DND-41 (cell line): Measurements from ENCODE around the gene HOXD4.

Source experiments
- ATAC-seq: fragments of 200-7000 bp; cut with Tn5 transposase; 3 replicates; pipeline ENCODE4 v1.9.1; 2021; ENCODE audit warnings: low read depth; ENCODE audit not compliant: insufficient read depth
- DNase-seq: peaks from one replicate; pipeline ENCODE4 v3.0.0-alpha.2; 2020
- H2AFZ ChIP-seq: 2 replicates; pipeline ENCODE4 v1.6.0; 2012; ENCODE audit warnings: low read depth, low read length
- H3K27ac ChIP-seq: 2 replicates; pipeline ENCODE4 v1.5.1; 2012; ENCODE audit warnings: low read length, inconsistent platforms
- H3K27me3 ChIP-seq: fragments of 200-600 bp; sonication (generic); 2 replicates; pipeline ENCODE4 v1.6.0; 2012; ENCODE audit warnings: low read length, mild to moderate bottlenecking, inconsistent platforms; ENCODE audit not compliant: insufficient read depth, poor library complexity
- H3K36me3 ChIP-seq: 2 replicates; pipeline ENCODE4 v1.5.1; 2012; ENCODE audit warnings: low read length, inconsistent platforms; ENCODE audit not compliant: insufficient read depth
- H3K4me1 ChIP-seq: 2 replicates; pipeline ENCODE4 v1.5.1; 2012; ENCODE audit warnings: mild to moderate bottlenecking, low read length; ENCODE audit not compliant: insufficient read depth
- H3K4me2 ChIP-seq: 2 replicates; pipeline ENCODE4 v1.6.0; 2012; ENCODE audit warnings: mild to moderate bottlenecking, moderate library complexity, low read length, inconsistent platforms; ENCODE audit not compliant: insufficient read depth
- H3K4me3 ChIP-seq, 2 experiments: fragments of 200-600 bp in 1 of 2; shearing (Covaris generic) in 1 of 2; 2 replicates each; pipeline ENCODE4 v1.5.1; 2012 to 2016; ENCODE audit warnings: inconsistent platforms in 2 of 2, low read length in 2 of 2, mild to moderate bottlenecking in 2 of 2, low read depth in 1 of 2, moderate library complexity in 1 of 2
- H3K79me2 ChIP-seq: 2 replicates; pipeline ENCODE4 v1.6.0; 2012; ENCODE audit warnings: low read length, inconsistent platforms; ENCODE audit not compliant: insufficient read depth
- H3K9ac ChIP-seq: 2 replicates; pipeline ENCODE4 v1.6.0; 2012; ENCODE audit warnings: low read depth, mild to moderate bottlenecking, inconsistent platforms, low read length, moderate library complexity
- H3K9me3 ChIP-seq: 2 replicates; pipeline ENCODE4 v1.5.1; 2012; ENCODE audit warnings: low read length, moderate library complexity, mild to moderate bottlenecking, inconsistent platforms; ENCODE audit not compliant: insufficient read depth, severe bottlenecking
- H4K20me1 ChIP-seq: 2 replicates; pipeline ENCODE4 v1.6.0; 2012; ENCODE audit warnings: low read length; ENCODE audit not compliant: insufficient read depth
- EZH2 ChIP-seq: IDR thresholded peaks from 3 replicates; pipeline ENCODE4 v1.6.1; 2012; ENCODE audit warnings: borderline replicate concordance, low read depth, mild to moderate bottlenecking, moderate library complexity, low read length, inconsistent platforms; ENCODE audit not compliant: severe bottlenecking
- TF ChIP-seq, protein P1 (sequence below): IDR thresholded peaks from 2 replicates; pipeline ENCODE4 v1.5.1; 2012; ENCODE audit warnings: borderline replicate concordance, low read length, moderate library complexity, mild to moderate bottlenecking; ENCODE audit not compliant: poor library complexity, severe bottlenecking; ENCODE audit errors: extremely low read depth

Gene HOXD4

DNA sequence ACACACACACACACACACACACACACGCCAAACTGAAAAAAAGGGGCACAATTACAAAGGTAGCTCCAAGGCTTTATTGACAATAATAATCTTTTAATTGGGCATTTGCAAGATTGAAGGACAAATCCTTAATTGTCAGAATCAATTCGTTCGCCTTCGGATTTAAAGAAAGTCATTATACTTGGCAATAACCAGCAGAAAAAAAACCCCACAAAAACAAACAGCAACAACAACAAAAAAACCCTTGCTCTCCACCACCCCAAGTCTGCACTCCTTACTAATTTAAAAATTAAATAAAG is 23.6 kb upstream of the HOXD4 start:
- Histone ChIP-seq H3K4me1 (peaks cover 4% of the 10 kb centered on the region; the same call in 1 of the 2 replicates), H3K27me3 (peaks cover 3% of the 10 kb centered on the region), H3K4me2 (no peak overlapping the region), H2AFZ (no peak overlapping the region), H3K27ac (no peak overlapping the region), H4K20me1 (no peaks in the 10 kb centered on the region), H3K36me3 (no peaks in the 10 kb centered on the region), H3K9me3 (no peaks in the 10 kb centered on the region), H3K79me2 (no peaks in the 10 kb centered on the region), H3K9ac (no peak overlapping the region), H3K4me3 (no peak overlapping the region)
- ATAC-seq (no peak), DNase-seq (no peak)
- TF ChIP-seq, protein P1, sequence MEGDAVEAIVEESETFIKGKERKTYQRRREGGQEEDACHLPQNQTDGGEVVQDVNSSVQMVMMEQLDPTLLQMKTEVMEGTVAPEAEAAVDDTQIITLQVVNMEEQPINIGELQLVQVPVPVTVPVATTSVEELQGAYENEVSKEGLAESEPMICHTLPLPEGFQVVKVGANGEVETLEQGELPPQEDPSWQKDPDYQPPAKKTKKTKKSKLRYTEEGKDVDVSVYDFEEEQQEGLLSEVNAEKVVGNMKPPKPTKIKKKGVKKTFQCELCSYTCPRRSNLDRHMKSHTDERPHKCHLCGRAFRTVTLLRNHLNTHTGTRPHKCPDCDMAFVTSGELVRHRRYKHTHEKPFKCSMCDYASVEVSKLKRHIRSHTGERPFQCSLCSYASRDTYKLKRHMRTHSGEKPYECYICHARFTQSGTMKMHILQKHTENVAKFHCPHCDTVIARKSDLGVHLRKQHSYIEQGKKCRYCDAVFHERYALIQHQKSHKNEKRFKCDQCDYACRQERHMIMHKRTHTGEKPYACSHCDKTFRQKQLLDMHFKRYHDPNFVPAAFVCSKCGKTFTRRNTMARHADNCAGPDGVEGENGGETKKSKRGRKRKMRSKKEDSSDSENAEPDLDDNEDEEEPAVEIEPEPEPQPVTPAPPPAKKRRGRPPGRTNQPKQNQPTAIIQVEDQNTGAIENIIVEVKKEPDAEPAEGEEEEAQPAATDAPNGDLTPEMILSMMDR = no peak
- no peak for TF ChIP-seq EZH2

DNA sequence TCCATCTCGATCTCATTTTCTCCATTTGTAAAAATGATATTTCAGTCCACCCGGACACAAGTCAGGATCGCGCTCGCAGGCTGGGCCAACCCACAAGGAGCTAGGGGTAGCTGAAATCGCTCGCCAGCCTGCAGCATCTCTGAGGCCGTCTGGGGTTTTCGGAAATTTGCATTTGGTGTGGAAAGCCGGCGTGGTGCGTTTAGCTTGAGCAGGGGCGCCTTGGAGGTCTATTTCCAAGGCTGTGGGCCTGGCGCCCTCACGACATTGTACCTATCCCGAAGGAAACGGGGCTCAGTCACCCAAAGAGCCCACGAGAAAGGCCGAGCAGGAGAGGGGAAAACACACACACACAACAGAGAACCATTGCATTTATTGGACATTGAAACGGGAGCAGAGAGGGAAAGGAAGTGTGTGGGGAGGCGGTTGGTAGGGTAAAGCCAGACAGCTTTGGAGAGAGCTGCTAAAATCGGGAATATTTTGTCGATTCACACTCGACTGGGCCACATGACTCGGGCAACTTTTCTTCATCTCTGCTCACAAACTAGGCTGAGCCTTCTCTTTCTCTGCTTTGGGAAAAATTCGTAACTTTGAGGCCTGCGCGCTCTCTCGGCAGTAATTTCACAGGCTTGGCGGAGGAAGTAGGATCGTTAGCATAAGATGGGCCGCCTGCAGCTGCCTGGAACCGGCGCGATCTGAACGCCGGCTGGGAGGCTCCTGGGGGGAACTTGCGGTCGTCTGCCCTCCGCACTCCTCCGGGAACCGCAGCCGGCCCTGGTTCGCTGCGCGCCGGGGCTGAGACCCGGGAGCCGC is 23.0 kb upstream of the HOXD4 start:
- H2AFZ ChIP-seq = no peak overlapping the region
- TF ChIP-seq, protein P1 = no peak
- no peak for TF ChIP-seq EZH2
- no peak overlapping the region for H3K4me2 ChIP-seq
- H3K9me3 ChIP-seq = no peaks in the 10 kb centered on the region
- no peak for DNase-seq
- H3K36me3 ChIP-seq = no peaks in the 10 kb centered on the region
- no peaks in the 10 kb centered on the region for H3K79me2 ChIP-seq
- no peak for ATAC-seq
- H4K20me1 ChIP-seq = no peaks in the 10 kb centered on the region
- H3K9ac ChIP-seq = no peak overlapping the region
- no peak overlapping the region for H3K27ac ChIP-seq
- no peak overlapping the region for H3K4me3 ChIP-seq
- peaks cover 6% of the 10 kb centered on the region for H3K27me3 ChIP-seq
- H3K4me1 ChIP-seq = peaks cover 4% of the 10 kb centered on the region; the same call in 1 of the 2 replicates

DNA sequence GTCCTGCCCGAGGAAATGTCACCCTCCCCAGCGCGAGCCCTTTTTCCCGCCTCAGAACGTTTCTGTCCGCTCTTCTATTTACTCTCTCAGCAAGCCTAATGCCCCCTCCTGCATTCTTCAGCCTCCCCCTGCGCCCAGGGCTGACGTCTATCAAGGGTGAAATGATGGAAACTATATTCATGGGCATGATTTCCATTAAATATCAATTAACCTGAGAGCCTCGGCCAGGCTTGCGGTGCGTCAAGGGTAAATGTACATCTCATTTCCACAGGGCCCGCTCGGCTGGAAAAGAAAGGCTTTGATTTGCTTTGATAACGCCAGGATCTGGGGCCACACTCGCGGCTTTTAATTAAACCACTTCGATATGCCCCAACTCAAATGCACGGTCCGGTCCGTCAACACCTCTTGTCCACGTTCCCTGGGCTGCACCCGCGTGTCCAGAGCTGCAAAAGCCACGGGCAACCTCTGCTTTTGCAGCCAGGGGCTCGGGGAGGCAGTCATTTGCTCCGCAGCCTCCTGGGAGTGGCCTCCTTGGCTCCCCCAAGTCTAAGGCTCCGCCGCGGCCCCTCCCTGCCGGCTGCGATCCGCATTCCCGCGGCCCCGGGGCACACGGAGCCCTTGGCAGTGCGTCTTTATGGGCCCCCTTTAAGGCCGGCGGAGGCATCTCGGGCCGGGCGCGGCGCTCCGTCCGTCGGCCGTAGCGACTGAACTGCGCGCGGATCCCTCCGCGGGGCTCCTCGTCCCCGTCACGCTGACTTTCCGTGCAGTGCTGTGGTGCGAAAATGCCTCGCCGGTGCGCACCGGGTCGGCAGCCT is 22.2 kb upstream of the HOXD4 start, which contains the start of gene HOXD8:
HOXD8 (plus strand) TSS at position 724 of the 815 bp plus-strand sequence. CDS start 662 bp downstream, outside the sequence.
- Histone ChIP-seq H3K4me2 (no peak within 1 kb of the TSS), H4K20me1 (no peaks in the 10 kb centered on the region), H2AFZ (no peak within 1 kb of the TSS), H3K79me2 (no peaks in the 10 kb centered on the region), H3K9me3 (no peaks in the 10 kb centered on the region), H3K27me3 (peaks cover 10% of the 10 kb centered on the region), H3K36me3 (no peaks in the 10 kb centered on the region), H3K4me1 (peaks cover 4% of the 10 kb centered on the region; the same call in 1 of the 2 replicates), H3K9ac (no peak within 1 kb of the TSS), H3K27ac (no peak within 1 kb of the TSS), H3K4me3 (no peak within 1 kb of the TSS)
- DNase-seq (no peak), ATAC-seq (no peak)
- TF ChIP-seq, protein P1 = no peak
- no peak for TF ChIP-seq EZH2
